HFF-Myc (cell line): ENCODE measurements around the gene SF3B2.

Experiments used
- DNase-seq: peaks from one replicate; pipeline ENCODE4 v3.0.0-alpha.2; 2011; ENCODE audit warnings: low read depth; ENCODE audit errors: extremely low read depth
- H3K4me3 ChIP-seq: replicated peaks from 2 replicates; pipeline ENCODE4 v1.5.1; 2011; ENCODE audit warnings: low read depth, mild to moderate bottlenecking, control low read depth, low read length
- CTCF ChIP-seq: IDR thresholded peaks from 2 replicates; pipeline ENCODE4 v1.5.1; 2012; ENCODE audit warnings: mild to moderate bottlenecking, low read depth, low read length, control low read depth; ENCODE audit errors: missing control alignments

SF3B2 gene

GRCh38 chr11:66100272-66101065 lies 48.3 kb downstream of the SF3B2 start:
- no peak for TF ChIP-seq CTCF
- DNase-seq: no peak
- H3K4me3 ChIP-seq: no peak overlapping the region

DNA sequence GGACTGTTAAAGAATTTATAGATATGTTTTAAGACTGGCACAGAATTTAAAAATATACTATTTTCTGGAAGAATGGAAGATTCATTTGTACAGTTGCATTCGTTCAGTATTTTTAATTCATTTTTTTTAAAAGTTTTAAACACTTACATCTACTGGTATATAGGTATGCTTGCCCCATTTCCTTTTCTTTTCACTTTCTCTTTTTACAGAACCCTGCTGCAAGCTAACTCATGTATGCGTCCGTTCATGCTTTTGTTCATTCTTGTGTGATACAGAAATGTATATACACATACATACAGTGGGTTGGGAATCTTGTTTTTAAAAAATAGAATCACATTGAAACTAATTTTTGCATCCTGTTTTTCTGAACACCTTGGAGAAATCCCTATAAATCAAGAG lies 48.9 kb downstream of the SF3B2 start:
- no peak overlapping the region for H3K4me3 ChIP-seq
- no peak for TF ChIP-seq CTCF
- DNase-seq: no peak

GRCh38 chr11:66104057-66104638 lies 52.0 kb downstream of the SF3B2 start:
- no peak for TF ChIP-seq CTCF
- DNase-seq: no peak
- no peak overlapping the region for H3K4me3 ChIP-seq

DNA sequence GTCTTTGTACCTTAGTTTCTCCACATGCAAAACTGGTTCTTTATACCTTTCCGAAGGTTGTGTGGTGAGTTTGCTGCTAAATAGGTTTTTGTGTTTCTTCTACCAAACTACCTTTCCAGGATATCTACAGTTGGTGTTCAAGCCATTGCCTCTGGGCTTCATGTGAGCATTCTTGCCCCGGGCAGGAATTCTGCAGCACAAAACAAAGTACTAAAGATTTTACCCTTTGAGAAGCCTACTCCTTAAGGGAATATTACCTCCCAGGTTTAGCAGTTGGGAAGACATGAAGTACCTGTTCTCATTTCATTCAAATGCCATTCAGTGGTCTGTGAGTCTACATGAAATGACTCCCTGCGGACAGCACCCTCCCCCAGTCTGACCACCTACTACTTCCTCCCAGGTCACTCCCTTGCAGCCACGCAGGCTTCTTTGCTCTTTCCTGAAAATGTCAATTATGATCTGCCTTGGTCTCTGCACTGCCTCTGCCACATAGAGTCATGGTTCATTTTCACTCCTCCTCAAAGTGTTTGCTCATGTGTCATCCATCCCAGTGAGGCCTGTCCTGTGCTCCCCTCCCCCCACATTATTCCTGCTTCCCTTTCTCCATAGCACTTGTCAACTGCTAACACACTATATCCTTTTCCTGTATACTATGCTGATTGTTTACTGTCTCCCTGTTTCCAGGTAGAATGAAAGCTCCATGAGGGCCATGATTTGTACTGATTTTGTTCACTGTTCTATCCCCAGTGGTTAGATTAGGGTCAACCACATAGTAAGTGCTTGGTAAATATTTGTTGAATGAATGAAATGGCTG lies 54.8 kb downstream of the SF3B2 start:
- no peak for DNase-seq
- TF ChIP-seq CTCF: no peak
- no peak overlapping the region for H3K4me3 ChIP-seq

GRCh38 chr11:66107600-66108510 lies 55.7 kb downstream of the SF3B2 start:
- no peak for TF ChIP-seq CTCF
- DNase-seq: no peak
- H3K4me3 ChIP-seq: no peak overlapping the region

DNA sequence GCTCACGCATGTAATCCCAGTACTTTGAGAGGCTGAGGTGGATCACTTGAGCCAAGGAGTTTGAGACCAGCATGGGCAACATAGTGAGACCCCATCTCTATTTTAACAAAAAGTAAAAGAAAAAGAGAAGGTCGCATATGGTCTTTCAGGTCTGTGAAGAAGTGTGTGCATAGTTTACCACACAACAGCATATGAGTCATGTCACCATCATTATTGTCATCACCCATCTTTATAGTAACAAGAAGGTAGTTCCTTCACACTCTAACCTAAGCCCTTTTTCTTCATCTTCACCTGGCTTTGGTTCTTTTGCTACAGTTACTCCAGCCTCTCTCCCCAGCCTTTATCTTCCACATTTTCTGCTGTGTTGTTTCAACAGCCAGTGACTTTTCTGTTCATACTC lies 57.1 kb downstream of the SF3B2 start:
- no peak overlapping the region for H3K4me3 ChIP-seq
- no peak for DNase-seq
- TF ChIP-seq CTCF: no peak
